Vagina (tissue), 2 donors: Measurements from ENCODE around the gene CREB5. TPM values are rescaled to one million over a fixed set of nuclear protein-coding genes. Genes with fewer than 3 reads are reported as not detected.

Source experiments
- DNase-seq, 2 donors: peaks; one replicate each; pipeline ENCODE4 v3.0.0-alpha.2; 2017; ENCODE audit errors: extremely low spot score in 2 of 2
- H3K27ac ChIP-seq: fragments of 200-600 bp; sonication (generic); one replicate; pipeline ENCODE4 v1.5.1; 2019
- H3K27me3 ChIP-seq: fragments of 200-600 bp; sonication (generic); one replicate; pipeline ENCODE4 v1.5.1; 2019
- H3K36me3 ChIP-seq, 2 donors: fragments of 200-600 bp; sonication (generic); one replicate each; pipeline ENCODE4 v1.5.1; 2017 to 2019
- H3K4me1 ChIP-seq: fragments of 200-600 bp; sonication (generic); one replicate; pipeline ENCODE4 v1.5.1; 2019
- H3K4me3 ChIP-seq, 2 donors: fragments of 200-600 bp; sonication (generic); 1 replicate in 1 of 2; 2 replicates in 1 of 2; pipeline ENCODE4 v1.5.1; 2016 to 2019
- H3K9me3 ChIP-seq: fragments of 200-600 bp; sonication (generic); one replicate; pipeline ENCODE4 v1.5.1; 2019
- CTCF ChIP-seq, 3 experiments: fragments of 450-650 bp in 2 of 3; fragments of 200-600 bp in 1 of 3; sonication (generic) in 1 of 3; IDR thresholded peaks; one replicate each; pipeline ENCODE4 v1.5.1; 2017 to 2019; ENCODE audit warnings: antibody characterized with exemption in 3 of 3, mild to moderate bottlenecking in 2 of 3, moderate library complexity in 2 of 3
- POLR2A ChIP-seq, 2 donors: fragments of 450-650 bp; IDR thresholded peaks; one replicate each; pipeline ENCODE4 v1.6.1; 2017; ENCODE audit warnings: antibody characterized with exemption in 2 of 2, mild to moderate bottlenecking in 2 of 2, moderate library complexity in 2 of 2
- POLR2AphosphoS5 ChIP-seq, 2 donors: sonication (generic); formaldehyde crosslinking; IDR thresholded peaks; one replicate each; pipeline ENCODE4 v1.9.0; 2017; ENCODE audit warnings: antibody characterized with exemption in 2 of 2, mild to moderate bottlenecking in 2 of 2, low read depth in 1 of 2; ENCODE audit not compliant: insufficient read depth in 1 of 2
- intact Hi-C: fragments of 100-400 bp; cut with DNase I; formaldehyde crosslinking; loops from one replicate; pipeline ENCODE4 v1.15.1; 2023
- total RNA-seq: library from RNA; depleted of rRNA; stranded (reverse); fragments of >200 nt; gene quantifications from one replicate; pipeline ENCODE4 v1.2.3, GENCODE V29; 2016

Gene CREB5
- total RNA-seq, 1 donor from 2014 or later, result 23.1 TPM

- Histone ChIP-seq H3K36me3 (no peaks in the 10 kb centered on the region), H3K27me3 (no peaks in the 10 kb centered on the region), H3K9me3 (no peaks in the 10 kb centered on the region), H3K4me1 (no peaks in the 10 kb centered on the region), H3K4me3 (no peak overlapping the region), H3K27ac (no peak overlapping the region)
- no peak for TF ChIP-seq POLR2A (IDR thresholded peaks at IDR 0.05)
- TF ChIP-seq CTCF (IDR thresholded peaks at IDR 0.05), result no peak
- no peak for TF ChIP-seq POLR2AphosphoS5 (IDR thresholded peaks at IDR 0.05; ENCODE audit: insufficient read depth in 1 of 2, low read depth in 1 of 2)
- no peak for DNase-seq
- intact Hi-C loops, result no loop called here
Observed at GRCh38 chr7:28579571-28579970, 167.3 kb downstream of the CREB5 start.

GRCh38 chr7:28580665-28581064, 168.3 kb downstream of the CREB5 start:
- Histone ChIP-seq H3K9me3 (no peaks in the 10 kb centered on the region), H3K4me1 (no peaks in the 10 kb centered on the region), H3K27ac (no peak overlapping the region), H3K36me3 (no peaks in the 10 kb centered on the region), H3K27me3 (no peaks in the 10 kb centered on the region), H3K4me3 (no peak overlapping the region)
- no peak for TF ChIP-seq POLR2A (IDR thresholded peaks at IDR 0.05)
- no peak for TF ChIP-seq POLR2AphosphoS5 (IDR thresholded peaks at IDR 0.05; ENCODE audit: insufficient read depth in 1 of 2, low read depth in 1 of 2)
- TF ChIP-seq CTCF (IDR thresholded peaks at IDR 0.05), result no peak
- intact Hi-C loops, result no loop called here
- no peak for DNase-seq

- intact Hi-C loops, result no loop called here
- no peak for DNase-seq
- Histone ChIP-seq H3K4me3 (no peak overlapping the region), H3K27ac (no peak overlapping the region), H3K4me1 (no peaks in the 10 kb centered on the region), H3K36me3 (no peaks in the 10 kb centered on the region), H3K9me3 (no peaks in the 10 kb centered on the region), H3K27me3 (no peaks in the 10 kb centered on the region)
- TF ChIP-seq POLR2A (IDR thresholded peaks at IDR 0.05), result no peak
- TF ChIP-seq CTCF (IDR thresholded peaks at IDR 0.05), result no peak
- no peak for TF ChIP-seq POLR2AphosphoS5 (IDR thresholded peaks at IDR 0.05; ENCODE audit: insufficient read depth in 1 of 2, low read depth in 1 of 2)
Observed at GRCh38 chr7:28581351-28581750, 169.0 kb downstream of the CREB5 start.

GRCh38 chr7:28582226-28582625, 169.9 kb downstream of the CREB5 start:
- H3K36me3 ChIP-seq, result no peaks in the 10 kb centered on the region
- H3K27ac ChIP-seq, result no peak overlapping the region
- H3K9me3 ChIP-seq, result no peaks in the 10 kb centered on the region
- H3K4me1 ChIP-seq, result no peaks in the 10 kb centered on the region
- TF ChIP-seq POLR2AphosphoS5 (IDR thresholded peaks at IDR 0.05; ENCODE audit: insufficient read depth in 1 of 2, low read depth in 1 of 2), result no peak
- no peak for TF ChIP-seq CTCF (IDR thresholded peaks at IDR 0.05)
- TF ChIP-seq POLR2A (IDR thresholded peaks at IDR 0.05), result no peak
- intact Hi-C loops, result no loop called here
- no peak overlapping the region for H3K4me3 ChIP-seq
- H3K27me3 ChIP-seq, result no peaks in the 10 kb centered on the region
- DNase-seq, result no peak

- H3K4me3 ChIP-seq, result no peak overlapping the region
- no peak overlapping the region for H3K27ac ChIP-seq
- no peaks in the 10 kb centered on the region for H3K9me3 ChIP-seq
- H3K27me3 ChIP-seq, result no peaks in the 10 kb centered on the region
- intact Hi-C loops, result no loop called here
- DNase-seq, result peak in 1 of 2 donors; percentile 67
- no peaks in the 10 kb centered on the region for H3K36me3 ChIP-seq
- TF ChIP-seq CTCF (IDR thresholded peaks at IDR 0.05) (no peak), POLR2A (IDR thresholded peaks at IDR 0.05) (no peak), POLR2AphosphoS5 (IDR thresholded peaks at IDR 0.05; ENCODE audit: insufficient read depth in 1 of 2, low read depth in 1 of 2) (no peak)
- no peaks in the 10 kb centered on the region for H3K4me1 ChIP-seq
Observed at GRCh38 chr7:28584235-28584634, 171.9 kb downstream of the CREB5 start.
